Measurements from ENCODE around the gene OGFOD1. TPM values are rescaled to one million over a fixed set of nuclear protein-coding genes. Genes with fewer than 3 reads are reported as not detected.
A peak's percentile ranks its signal among the peaks of the same experiment; 100 is the strongest.

Gene OGFOD1
- total RNA-seq, 1 donor from 2014 or later = 107 TPM

DNA sequence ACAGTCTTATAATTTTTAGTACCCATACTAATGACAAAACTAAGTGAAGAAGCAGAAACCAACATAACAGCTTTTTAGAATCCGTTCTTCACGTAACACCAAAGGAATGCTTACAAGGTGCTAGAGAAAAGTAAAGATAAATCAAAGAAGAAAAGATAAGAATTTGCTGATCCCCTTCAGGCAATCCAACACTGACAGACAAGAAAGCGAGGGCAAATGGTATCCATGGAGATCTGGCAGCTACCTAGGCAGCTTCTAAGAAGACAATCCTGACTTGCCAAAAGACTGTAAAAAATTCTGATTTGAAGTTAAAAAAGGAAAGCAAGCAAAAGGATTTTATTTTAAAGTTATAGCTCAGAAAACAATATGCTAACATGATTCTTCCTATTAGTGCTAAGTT lies 53.8 kb downstream of the OGFOD1 start:
- H3K4me3 Mint-ChIP-seq (ENCODE audit: unreplicated experiment) = no peak overlapping the region
- H3K36me3 Mint-ChIP-seq (ENCODE audit: low read depth, unreplicated experiment) = peaks cover 19% of the 10 kb centered on the region
- DNase-seq (ENCODE audit: low read depth) = peak; percentile 39
- peaks cover 1% of the 10 kb centered on the region for H3K4me1 Mint-ChIP-seq (ENCODE audit: low read depth, unreplicated experiment)
- FAIRE-seq = no peak
- H3K4me1 ChIP-seq (ENCODE audit: insufficient read depth, low read length) = no peaks in the 10 kb centered on the region
- no peaks in the 10 kb centered on the region for H3K9me3 ChIP-seq (ENCODE audit: insufficient read depth, low read depth, low read length)
- H3K4me3 ChIP-seq (ENCODE audit: insufficient read depth, low read depth, low read length) = no peak overlapping the region
- H3K9me3 Mint-ChIP-seq (ENCODE audit: unreplicated experiment) = no peaks in the 10 kb centered on the region
- H3K27ac Mint-ChIP-seq (ENCODE audit: unreplicated experiment) = no peak overlapping the region
- no peaks in the 10 kb centered on the region for H4K20me1 ChIP-seq (ENCODE audit: insufficient read depth, low read length)
- H3K36me3 ChIP-seq (ENCODE audit: insufficient read depth, low read length) = peaks cover 16% of the 10 kb centered on the region
- H3K27me3 Mint-ChIP-seq (ENCODE audit: low read depth, unreplicated experiment) = no peaks in the 10 kb centered on the region
- no peaks in the 10 kb centered on the region for H3K79me2 ChIP-seq (ENCODE audit: insufficient read depth, low read length)
- no peak overlapping the region for H3K9ac ChIP-seq (ENCODE audit: low read length)
- TF ChIP-seq EZH2 (IDR thresholded peaks at IDR 0.05; ENCODE audit: insufficient read depth, low read length) = no peak
- TF ChIP-seq, protein P1, sequence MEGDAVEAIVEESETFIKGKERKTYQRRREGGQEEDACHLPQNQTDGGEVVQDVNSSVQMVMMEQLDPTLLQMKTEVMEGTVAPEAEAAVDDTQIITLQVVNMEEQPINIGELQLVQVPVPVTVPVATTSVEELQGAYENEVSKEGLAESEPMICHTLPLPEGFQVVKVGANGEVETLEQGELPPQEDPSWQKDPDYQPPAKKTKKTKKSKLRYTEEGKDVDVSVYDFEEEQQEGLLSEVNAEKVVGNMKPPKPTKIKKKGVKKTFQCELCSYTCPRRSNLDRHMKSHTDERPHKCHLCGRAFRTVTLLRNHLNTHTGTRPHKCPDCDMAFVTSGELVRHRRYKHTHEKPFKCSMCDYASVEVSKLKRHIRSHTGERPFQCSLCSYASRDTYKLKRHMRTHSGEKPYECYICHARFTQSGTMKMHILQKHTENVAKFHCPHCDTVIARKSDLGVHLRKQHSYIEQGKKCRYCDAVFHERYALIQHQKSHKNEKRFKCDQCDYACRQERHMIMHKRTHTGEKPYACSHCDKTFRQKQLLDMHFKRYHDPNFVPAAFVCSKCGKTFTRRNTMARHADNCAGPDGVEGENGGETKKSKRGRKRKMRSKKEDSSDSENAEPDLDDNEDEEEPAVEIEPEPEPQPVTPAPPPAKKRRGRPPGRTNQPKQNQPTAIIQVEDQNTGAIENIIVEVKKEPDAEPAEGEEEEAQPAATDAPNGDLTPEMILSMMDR (IDR thresholded peaks at IDR 0.05; ENCODE audit: insufficient read depth, low read depth, low read length) = no peak
- H2AFZ ChIP-seq (ENCODE audit: low read depth, low read length) = no peak overlapping the region
- no peak overlapping the region for H3K27ac ChIP-seq (ENCODE audit: low read depth, low read length)
- no peaks in the 10 kb centered on the region for H3K27me3 ChIP-seq (ENCODE audit: insufficient read depth, low read length)
- H3K4me2 ChIP-seq (ENCODE audit: low read length) = no peak overlapping the region

DNA sequence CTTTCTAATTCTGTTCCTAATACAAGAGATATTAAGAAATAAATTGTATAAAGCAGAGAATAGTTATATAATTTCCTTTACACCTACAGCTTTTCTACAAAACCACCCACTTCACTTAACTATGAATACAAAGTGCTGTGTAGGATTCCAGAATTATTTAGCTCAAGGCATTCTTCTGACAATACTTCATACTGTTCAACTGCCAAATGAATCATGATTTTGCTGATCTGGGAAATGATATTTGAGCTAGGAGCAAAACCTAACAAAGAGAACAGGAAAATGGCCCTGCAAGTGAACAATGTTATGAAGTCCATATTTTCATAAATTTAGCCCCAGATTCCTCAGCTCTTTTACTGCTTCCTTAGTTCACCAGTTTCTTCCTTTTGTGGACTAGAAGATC lies 55.6 kb downstream of the OGFOD1 start:
- Mint-ChIP-seq H3K4me3 (ENCODE audit: unreplicated experiment) (no peak overlapping the region), H3K4me1 (ENCODE audit: low read depth, unreplicated experiment) (peaks cover 1% of the 10 kb centered on the region), H3K9me3 (ENCODE audit: unreplicated experiment) (no peaks in the 10 kb centered on the region), H3K27ac (ENCODE audit: unreplicated experiment) (peak overlapping the region; percentile 49), H3K27me3 (ENCODE audit: low read depth, unreplicated experiment) (no peaks in the 10 kb centered on the region), H3K36me3 (ENCODE audit: low read depth, unreplicated experiment) (peaks cover 21% of the 10 kb centered on the region)
- DNase-seq (ENCODE audit: low read depth) (peak; percentile 87), FAIRE-seq (peak; percentile 54)
- H4K20me1 ChIP-seq (ENCODE audit: insufficient read depth, low read length) = no peaks in the 10 kb centered on the region
- peak overlapping the region; percentile 44 for H3K9ac ChIP-seq (ENCODE audit: low read length)
- no peaks in the 10 kb centered on the region for H3K9me3 ChIP-seq (ENCODE audit: insufficient read depth, low read depth, low read length)
- H2AFZ ChIP-seq (ENCODE audit: low read depth, low read length) = no peak overlapping the region
- H3K36me3 ChIP-seq (ENCODE audit: insufficient read depth, low read length) = peaks cover 7% of the 10 kb centered on the region
- no peaks in the 10 kb centered on the region for H3K4me1 ChIP-seq (ENCODE audit: insufficient read depth, low read length)
- H3K79me2 ChIP-seq (ENCODE audit: insufficient read depth, low read length) = no peaks in the 10 kb centered on the region
- H3K4me3 ChIP-seq (ENCODE audit: insufficient read depth, low read depth, low read length) = no peak overlapping the region
- peak overlapping the region; percentile 49 for H3K27ac ChIP-seq (ENCODE audit: low read depth, low read length)
- TF ChIP-seq EZH2 (IDR thresholded peaks at IDR 0.05; ENCODE audit: insufficient read depth, low read length) = no peak
- TF ChIP-seq, protein P1 (IDR thresholded peaks at IDR 0.05; ENCODE audit: insufficient read depth, low read depth, low read length) = no peak
- peak overlapping the region; percentile 39 for H3K4me2 ChIP-seq (ENCODE audit: low read length)
- no peaks in the 10 kb centered on the region for H3K27me3 ChIP-seq (ENCODE audit: insufficient read depth, low read length)

GRCh38 chr16:56510544-56510943 lies 59.2 kb downstream of the OGFOD1 start:
- TF ChIP-seq, protein P1 (IDR thresholded peaks at IDR 0.05; ENCODE audit: insufficient read depth, low read depth, low read length) = no peak
- Mint-ChIP-seq H3K36me3 (ENCODE audit: low read depth, unreplicated experiment) (peaks cover 22% of the 10 kb centered on the region), H3K4me3 (ENCODE audit: unreplicated experiment) (no peak overlapping the region), H3K9me3 (ENCODE audit: unreplicated experiment) (no peaks in the 10 kb centered on the region), H3K4me1 (ENCODE audit: low read depth, unreplicated experiment) (peaks cover 1% of the 10 kb centered on the region), H3K27me3 (ENCODE audit: low read depth, unreplicated experiment) (no peaks in the 10 kb centered on the region), H3K27ac (ENCODE audit: unreplicated experiment) (no peak overlapping the region)
- Histone ChIP-seq H4K20me1 (ENCODE audit: insufficient read depth, low read length) (peaks cover 12% of the 10 kb centered on the region), H3K4me1 (ENCODE audit: insufficient read depth, low read length) (no peaks in the 10 kb centered on the region), H3K27ac (ENCODE audit: low read depth, low read length) (no peak overlapping the region), H3K9ac (ENCODE audit: low read length) (no peak overlapping the region), H2AFZ (ENCODE audit: low read depth, low read length) (no peak overlapping the region), H3K79me2 (ENCODE audit: insufficient read depth, low read length) (no peaks in the 10 kb centered on the region), H3K27me3 (ENCODE audit: insufficient read depth, low read length) (no peaks in the 10 kb centered on the region), H3K36me3 (ENCODE audit: insufficient read depth, low read length) (peaks cover under 1% of the 10 kb centered on the region), H3K4me3 (ENCODE audit: insufficient read depth, low read depth, low read length) (no peak overlapping the region), H3K9me3 (ENCODE audit: insufficient read depth, low read depth, low read length) (no peaks in the 10 kb centered on the region), H3K4me2 (ENCODE audit: low read length) (no peak overlapping the region)
- no peak for DNase-seq (ENCODE audit: low read depth)
- no peak for FAIRE-seq

Measured in astrocyte (in vitro differentiated cells and primary cell).